Measurements from ENCODE around the gene PHACTR1.

DNA sequence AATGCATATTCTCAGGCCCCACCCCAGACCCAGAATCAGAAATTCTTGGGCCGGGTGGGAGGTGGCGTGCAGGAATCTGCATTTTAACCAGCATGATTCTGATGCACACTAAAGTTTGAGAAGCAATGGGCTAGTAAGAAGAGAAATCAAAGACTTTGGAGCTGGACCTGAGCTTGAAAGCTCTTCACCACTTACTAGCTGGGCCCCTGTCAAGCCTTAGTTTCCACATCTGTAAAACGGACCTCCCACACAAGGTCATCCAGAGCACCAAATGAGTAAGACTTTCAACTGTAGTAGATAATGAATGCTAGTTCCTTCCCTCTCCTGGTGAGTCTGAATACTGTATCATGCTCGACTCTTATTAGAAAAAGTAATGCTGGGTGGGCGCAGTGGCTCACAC is 524.8 kb downstream of the PHACTR1 start:
- TF ChIP-seq POLR2AphosphoS5 (IDR thresholded peaks at IDR 0.05) (no peak), CTCF (IDR thresholded peaks at IDR 0.05) (no peak), POLR2A (IDR thresholded peaks at IDR 0.05) (no peak)

Data from prostate gland (tissue), 2 donors.